HG02943 (cell line): ENCODE results near the gene MUC6.

ENCODE experiments used
- ATAC-seq: cut with Tn5 transposase; IDR thresholded peaks from one replicate; pipeline ENCODE4 v1.9.1; 2021; ENCODE audit warnings: mild to moderate bottlenecking, low read depth, moderate library complexity; ENCODE audit not compliant: unreplicated experiment

Gene MUC6, protein sequence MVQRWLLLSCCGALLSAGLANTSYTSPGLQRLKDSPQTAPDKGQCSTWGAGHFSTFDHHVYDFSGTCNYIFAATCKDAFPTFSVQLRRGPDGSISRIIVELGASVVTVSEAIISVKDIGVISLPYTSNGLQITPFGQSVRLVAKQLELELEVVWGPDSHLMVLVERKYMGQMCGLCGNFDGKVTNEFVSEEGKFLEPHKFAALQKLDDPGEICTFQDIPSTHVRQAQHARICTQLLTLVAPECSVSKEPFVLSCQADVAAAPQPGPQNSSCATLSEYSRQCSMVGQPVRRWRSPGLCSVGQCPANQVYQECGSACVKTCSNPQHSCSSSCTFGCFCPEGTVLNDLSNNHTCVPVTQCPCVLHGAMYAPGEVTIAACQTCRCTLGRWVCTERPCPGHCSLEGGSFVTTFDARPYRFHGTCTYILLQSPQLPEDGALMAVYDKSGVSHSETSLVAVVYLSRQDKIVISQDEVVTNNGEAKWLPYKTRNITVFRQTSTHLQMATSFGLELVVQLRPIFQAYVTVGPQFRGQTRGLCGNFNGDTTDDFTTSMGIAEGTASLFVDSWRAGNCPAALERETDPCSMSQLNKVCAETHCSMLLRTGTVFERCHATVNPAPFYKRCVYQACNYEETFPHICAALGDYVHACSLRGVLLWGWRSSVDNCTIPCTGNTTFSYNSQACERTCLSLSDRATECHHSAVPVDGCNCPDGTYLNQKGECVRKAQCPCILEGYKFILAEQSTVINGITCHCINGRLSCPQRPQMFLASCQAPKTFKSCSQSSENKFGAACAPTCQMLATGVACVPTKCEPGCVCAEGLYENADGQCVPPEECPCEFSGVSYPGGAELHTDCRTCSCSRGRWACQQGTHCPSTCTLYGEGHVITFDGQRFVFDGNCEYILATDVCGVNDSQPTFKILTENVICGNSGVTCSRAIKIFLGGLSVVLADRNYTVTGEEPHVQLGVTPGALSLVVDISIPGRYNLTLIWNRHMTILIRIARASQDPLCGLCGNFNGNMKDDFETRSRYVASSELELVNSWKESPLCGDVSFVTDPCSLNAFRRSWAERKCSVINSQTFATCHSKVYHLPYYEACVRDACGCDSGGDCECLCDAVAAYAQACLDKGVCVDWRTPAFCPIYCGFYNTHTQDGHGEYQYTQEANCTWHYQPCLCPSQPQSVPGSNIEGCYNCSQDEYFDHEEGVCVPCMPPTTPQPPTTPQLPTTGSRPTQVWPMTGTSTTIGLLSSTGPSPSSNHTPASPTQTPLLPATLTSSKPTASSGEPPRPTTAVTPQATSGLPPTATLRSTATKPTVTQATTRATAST (N-terminal part only)

DNA sequence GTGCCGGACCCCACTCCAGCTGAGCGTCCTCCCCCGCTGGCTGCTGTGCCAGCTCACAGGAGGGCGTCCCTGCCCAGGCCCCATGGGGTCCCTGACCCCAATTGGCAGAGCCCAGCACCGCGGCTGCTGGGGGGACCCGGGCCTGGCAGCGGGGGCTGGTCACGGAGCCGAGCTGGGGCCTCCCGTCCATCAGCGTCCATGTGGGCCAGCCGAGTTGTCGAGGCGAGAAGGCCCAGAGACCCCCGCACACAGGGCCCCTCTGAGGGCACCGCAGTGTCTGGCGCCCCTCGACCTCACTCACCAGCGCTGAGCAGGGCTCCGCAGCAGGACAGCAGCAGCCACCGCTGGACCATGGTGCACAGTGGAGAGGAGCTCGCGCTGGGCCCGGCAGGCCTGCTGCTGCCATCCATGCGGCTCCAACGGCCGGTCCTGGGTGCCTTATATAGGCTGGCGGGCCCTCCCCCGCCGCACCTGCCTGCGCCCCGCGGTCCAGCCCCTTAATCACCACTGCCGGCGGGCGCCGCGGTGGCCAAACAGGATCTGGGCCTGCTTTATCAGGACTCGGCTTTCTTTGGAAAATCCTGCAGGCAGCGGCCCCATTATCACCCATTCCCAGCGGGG, at the start of gene MUC6:
MUC6 (minus strand) TSS at position 416 of the 621 bp plus-strand sequence; CDS start at position 353, 63 bp downstream.
- ATAC-seq: no peak

DNA sequence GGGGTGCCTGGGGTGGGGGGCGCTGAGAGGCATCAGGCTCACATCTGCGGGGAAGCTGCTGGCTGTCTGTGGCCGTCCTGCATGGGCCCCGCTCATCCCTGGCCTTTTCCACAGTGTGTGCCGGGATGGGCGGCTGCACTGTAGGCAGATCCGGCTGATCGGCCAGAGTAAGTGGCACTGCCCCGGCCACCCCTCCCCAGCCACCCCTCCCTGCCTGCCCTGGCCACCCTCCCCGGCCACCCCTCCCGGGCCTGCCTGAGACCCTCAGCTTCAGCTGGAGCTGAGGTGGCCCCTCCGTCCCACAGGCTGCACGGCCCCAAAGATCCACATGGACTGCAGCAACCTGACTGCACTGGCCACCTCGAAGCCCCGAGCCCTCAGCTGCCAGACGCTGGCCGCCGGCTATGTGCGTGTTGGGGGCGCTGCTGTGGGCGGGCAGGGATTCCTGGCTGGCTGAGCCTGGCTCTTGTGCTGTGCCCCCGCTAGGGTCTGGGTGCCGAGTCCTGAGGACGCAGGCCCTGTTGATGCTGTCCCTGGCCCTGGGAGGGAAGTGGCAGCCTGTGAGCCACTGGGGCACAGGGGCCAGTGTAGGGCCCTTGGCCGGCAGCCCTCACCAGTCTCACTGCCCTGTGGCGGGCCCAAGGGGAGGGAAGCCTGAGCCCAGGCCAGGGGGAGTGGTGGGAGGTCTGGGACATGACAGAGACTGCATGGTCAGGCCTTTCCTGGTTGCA, 49.1 kb upstream of the MUC6 start:
- ATAC-seq: no peak

DNA sequence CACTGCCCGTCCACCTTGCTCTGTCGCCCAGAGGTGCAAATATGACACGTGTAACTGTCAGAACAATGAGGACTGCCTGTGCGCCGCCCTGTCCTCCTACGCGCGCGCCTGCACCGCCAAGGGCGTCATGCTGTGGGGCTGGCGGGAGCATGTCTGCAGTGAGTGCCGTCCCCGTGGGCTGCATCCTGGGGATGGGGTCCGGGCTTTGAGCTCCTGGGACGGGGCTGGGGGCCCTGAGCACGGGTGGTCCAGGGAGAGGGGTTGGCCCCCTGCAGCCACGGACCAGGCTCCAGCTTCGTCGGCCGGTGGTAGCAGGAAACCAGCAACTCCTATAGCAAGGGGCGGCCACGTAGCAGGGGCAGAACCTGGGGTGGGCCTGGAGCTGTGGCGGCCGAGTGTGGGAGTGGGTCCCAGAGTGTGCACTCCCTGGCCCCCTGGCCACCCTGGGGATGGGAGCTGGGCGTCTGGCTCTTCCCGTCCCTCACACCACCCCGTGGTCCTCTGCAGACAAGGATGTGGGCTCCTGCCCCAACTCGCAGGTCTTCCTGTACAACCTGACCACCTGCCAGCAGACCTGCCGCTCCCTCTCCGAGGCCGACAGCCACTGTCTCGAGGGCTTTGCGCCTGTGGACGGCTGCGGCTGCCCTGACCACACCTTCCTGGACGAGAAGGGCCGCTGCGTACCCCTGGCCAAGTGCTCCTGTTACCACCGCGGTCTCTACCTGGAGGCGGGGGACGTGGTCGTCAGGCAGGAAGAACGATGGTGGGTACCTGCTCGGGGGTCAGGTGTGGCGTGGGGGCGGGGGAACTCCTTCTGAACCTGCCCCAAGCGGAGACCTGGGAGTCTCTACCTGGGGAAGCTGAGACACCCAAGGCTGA, 48.3 kb upstream of the MUC6 start:
- no peak for ATAC-seq

DNA sequence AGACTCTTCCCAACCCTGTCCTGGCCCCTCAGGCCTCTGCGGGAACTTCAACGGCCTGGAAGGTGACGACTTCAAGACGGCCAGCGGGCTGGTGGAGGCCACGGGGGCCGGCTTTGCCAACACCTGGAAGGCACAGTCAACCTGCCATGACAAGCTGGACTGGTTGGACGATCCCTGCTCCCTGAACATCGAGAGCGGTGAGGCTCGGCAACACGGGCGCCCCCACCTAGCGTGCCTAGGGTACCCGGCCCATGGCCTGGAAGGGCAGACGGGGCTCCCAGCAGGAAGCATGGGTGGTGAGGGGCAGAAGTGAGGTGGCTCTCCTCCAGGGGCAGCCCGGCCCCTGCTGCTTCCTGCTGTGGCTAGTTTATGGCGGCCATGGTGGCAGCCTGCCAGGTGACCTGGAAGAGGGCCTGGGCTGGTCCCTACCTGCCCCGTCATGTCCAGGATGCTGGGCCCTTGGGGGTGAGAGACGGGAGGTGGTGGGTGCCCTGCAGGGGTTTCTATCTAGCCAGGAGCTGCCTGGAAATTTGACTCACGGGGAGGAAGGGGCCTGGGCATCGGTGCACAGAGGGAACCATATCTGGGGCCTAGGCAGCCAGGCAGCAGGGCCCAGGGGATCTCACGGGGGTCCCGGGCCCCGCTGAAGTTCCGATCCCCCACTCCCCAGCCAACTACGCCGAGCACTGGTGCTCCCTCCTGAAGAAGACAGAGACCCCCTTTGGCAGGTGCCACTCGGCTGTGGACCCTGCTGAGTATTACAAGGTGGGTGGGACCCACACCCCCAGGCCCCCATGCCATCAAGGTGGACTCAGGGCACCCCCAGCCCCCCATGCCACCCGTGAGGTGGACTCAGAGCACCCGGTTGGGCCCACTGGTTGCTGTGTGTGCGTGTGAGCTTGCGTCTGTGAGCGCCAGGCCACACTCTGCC, 47.4 kb upstream of the MUC6 start:
- ATAC-seq: no peak

DNA sequence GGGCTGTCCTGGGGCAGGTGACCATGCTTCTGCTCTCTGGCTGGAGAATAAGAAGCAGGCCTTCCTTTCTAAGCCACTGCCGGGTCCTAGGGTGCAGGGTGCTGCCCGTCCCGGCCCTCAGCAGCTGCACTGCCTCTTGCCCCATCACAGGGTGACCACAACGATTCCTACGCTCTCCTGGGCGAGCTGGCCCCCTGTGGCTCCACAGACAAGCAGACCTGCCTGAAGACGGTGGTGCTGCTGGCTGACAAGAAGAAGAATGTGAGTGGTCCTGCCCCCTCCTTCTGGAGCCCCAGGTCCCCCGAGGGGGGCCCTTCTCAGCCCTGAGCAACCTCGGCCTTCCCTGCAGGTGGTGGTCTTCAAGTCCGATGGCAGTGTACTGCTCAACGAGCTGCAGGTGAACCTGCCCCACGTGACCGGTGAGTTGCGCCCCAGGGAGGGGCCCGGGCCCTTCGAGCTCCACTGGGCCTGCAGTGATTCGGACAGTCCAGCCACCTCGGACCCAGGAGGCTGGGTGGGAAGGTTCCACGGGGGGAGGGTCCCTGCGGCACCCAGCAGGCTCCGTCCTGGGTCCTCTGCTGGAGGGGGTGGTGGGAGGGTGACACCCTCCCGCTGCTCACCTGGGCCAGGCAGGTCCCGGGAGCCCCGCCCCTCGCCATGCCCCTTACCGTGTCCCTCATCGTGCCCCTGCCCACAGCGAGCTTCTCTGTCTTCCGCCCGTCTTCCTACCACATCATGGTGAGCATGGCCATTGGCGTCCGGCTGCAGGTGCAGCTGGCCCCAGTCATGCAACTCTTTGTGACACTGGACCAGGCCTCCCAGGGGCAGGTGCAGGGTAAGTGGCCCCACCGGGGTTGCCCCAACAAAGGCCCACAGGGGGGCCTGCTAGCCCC, 46.5 kb upstream of the MUC6 start:
- no peak for ATAC-seq

DNA sequence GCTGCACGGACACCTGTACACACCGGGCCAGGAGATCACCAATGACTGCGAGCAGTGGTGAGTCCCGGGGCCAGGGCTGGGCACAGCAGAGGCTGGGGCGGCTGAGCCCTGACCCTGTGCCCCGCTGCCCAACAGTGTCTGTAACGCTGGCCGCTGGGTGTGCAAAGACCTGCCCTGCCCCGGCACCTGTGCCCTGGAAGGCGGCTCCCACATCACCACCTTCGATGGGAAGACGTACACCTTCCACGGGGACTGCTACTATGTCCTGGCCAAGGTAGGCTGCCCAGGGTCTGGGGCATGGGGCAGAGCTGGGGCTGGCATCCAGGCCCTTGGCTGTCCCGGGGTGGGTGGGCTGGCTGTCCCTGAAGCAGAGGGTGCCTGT, 45.8 kb upstream of the MUC6 start:
- ATAC-seq: no peak

DNA sequence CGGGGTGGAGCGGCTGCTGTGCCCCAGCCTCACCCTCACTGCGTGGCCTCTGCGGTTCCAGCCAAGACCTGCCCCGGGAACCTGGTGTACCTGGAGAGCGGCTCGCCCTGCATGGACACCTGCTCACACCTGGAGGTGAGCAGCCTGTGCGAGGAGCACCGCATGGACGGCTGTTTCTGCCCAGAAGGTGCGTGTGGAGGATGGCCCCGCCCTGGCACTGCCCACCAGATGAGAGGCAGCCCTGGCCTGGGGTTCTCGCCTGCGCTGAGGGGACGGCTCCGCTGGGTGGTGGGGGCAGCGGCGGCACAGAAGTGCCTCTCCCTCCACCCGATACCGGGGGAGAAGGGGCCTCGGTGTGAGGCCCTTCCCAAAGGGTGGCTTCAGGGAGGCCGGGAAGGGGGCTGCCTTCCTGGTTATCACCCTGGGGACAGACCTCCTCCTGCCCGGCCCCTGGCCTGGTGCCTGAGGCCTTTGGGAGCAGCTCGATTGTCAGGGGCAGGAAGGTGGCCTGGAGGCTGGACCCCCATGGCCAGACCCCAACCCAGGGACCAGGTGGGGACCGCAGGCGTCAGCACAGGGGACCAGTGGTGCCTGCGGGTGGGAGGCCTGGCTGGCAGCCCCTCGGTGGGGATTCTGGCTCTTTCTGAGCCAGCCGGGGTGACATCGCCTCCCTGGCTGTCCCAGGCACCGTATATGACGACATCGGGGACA, 45.2 kb upstream of the MUC6 start:
- ATAC-seq: no peak

DNA sequence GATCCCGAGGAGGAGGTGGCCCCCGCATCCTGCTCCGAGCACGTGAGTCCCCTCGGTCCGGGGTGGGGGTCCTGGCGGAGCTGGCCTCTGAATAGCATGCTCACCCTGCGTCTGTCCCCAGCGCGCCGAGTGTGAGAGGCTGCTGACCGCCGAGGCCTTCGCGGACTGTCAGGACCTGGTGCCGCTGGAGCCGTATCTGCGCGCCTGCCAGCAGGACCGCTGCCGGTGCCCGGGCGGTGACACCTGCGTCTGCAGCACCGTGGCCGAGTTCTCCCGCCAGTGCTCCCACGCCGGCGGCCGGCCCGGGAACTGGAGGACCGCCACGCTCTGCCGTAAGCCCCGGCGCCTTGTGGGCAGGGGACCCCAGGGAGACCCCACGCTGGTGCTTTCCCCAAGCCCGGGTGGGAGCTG, 41.7 kb upstream of the MUC6 start:
- ATAC-seq: no peak

DNA sequence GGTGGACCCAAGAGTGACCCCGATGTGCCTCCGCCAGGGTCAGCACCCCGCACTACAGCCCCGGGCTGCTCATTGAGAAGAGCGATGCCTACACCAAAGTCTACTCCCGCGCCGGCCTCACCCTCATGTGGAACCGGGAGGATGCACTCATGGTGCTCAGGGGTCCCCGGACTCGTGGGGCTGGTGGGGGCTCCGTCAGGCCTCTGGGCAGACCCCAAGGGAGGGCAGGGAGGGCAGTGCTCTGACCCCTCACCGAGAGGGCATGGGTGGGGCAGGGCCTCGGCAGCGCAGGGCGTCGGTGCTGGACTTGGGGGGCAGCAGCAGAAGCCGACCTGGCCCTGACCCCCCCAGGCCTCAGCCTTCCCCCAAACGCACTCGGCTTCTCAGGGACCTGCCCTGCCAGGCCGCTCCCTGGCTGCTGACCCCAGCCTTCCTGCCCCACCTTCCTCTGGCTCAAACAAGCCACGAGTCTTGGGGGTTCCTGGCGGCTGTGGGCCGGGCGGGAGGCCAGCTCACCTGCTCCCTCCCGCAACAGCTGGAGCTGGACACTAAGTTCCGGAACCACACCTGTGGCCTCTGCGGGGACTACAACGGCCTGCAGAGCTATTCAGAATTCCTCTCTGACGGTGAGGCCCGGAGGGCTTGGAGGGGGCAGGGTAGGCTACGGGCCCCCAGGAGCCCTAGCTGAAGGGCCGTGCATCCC, 41.0 kb upstream of the MUC6 start:
- no peak for ATAC-seq

DNA sequence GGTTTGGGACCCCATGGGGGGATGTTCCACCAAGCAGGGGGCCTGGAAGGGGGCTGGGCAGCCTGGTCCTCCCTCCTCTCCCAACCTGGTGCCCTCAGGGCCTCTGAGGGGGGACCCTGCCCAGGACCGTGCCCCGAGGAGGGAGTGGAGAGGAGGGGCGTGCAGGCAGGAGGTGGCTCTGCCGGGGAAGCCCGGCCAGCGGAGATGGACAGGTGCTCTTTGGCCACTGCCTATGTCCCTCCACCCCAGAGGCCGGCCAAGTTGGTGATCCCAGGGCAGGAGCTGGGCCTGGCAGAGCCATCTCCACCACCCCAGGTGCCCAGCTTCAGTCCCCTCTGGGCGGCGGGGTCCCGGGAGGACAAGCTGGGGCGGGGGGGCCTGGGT, 40.5 kb upstream of the MUC6 start:
- no peak for ATAC-seq

DNA sequence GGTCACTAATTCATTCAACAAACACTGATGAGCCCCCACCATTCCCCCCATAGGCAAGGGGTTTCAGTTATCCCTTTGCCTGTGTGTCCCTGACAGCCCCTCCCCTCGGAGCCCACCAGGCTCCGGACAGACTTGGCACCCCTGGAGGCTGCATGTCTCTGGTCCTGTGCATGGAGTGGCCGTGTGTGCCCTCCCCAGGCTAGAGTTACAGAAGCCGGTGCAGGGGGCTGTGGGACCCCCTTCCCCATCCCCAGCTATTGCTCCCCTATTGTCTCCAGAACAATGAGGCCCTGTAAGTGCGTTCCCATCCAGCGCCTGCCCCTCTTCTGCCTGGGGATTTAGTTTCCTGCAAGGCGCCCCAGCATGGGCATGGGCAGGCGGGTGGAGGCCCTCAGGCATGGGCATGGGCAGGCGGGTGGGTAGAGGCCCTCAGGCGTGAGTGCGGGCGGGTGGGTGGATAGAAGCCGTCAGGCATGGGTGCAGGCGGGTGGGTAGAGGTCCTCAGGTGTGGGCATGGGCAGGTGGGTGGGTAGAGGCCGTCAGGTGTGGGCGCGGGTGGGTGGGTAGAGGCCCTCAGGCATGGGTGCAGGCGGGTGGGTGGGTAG, 39.6 kb upstream of the MUC6 start:
- no peak for ATAC-seq

DNA sequence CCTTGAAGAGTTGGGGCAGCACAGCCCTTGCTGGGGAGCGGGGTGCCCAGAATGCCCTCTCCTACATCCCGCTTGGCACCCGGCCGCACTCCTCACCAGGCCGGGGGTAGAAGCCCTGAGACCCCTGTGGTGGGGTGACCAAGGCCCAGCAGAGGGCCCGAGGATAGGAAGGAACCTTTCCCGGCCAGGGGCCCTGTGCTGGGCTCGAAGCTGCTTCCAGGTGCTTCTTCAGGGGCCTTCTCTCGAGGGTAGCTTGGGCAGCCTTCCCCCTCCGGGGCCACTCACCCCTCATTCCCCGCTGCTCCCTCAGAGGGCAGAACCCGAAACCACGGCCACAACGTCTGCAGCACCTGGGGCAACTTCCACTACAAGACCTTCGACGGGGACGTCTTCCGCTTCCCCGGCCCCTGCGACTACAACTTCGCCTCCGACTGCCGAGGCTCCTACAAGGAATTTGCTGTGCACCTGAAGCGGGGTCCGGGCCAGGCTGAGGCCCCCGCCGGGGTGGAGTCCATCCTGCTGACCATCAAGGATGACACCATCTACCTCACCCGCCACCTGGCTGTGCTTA, 38.9 kb upstream of the MUC6 start:
- no peak for ATAC-seq

DNA sequence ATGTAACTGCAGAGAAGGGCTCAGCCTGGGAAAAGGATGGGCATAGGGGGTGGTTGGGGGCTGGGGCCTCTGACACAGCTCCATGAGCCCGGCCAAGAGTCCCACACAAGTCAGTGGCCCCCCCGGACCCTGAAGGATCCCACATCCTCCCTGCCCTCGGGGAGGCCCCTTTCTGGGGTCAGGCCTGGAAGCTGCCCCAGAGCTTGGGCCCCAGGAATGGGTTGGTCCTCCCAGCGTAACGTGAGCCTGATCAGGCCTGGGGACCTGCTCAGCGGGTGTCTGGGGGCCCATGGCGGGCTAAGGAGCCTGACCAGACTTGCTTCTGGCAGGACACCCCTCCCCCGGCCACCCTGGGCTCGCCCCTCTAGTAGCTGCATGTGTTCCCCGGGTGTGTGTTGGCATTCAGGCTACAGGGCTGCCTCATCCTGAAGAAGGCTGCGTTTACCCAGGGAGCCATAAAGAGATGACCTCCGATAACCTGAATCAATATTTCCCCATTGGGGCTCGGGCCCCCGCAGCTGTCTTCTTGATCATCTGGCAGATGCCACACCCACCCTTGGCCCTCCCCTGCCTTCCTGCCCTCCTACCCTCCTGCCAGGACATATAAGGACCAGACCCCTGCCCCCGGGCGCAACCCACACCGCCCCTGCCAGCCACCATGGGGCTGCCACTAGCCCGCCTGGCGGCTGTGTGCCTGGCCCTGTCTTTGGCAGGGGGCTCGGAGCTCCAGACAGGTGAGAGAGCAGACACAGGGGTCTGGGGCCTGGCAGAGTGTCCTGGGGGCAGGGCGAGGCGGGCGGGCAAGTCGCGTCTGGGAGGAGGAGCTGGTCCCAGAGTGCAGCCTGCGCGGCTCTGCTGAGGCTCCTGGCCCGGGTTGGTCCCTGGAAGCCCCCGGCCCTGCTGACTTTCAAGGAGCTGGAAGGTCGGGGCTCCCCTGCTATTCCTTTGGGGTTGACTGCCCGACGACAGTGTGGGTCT, 38.0 kb upstream of the MUC6 start, which contains the start of gene MUC2:
MUC2 (plus strand) TSS at position 631 of the 978 bp plus-strand sequence.
- no peak for ATAC-seq
